Colonic mucosa (tissue), 4 donors: ENCODE data around the gene B3GNT2. TPM values are rescaled to one million over a fixed set of nuclear protein-coding genes. Genes with fewer than 3 reads are reported as not detected.
A peak's percentile ranks its signal among the peaks of the same experiment; 100 is the strongest.

Experiments used
- DNase-seq: peaks from one replicate; pipeline ENCODE4 v3.0.0-alpha.2; 2020
- H3K27ac ChIP-seq: fragments of 200-600 bp; one replicate; pipeline ENCODE4 v1.8.0; 2021
- H3K27me3 ChIP-seq: fragments of 200-600 bp; one replicate; pipeline ENCODE4 v1.8.0; 2021
- H3K36me3 ChIP-seq: fragments of 200-600 bp; one replicate; pipeline ENCODE4 v1.8.0; 2021
- H3K4me1 ChIP-seq: fragments of 200-600 bp; one replicate; pipeline ENCODE4 v1.8.0; 2021; ENCODE audit warnings: mild to moderate bottlenecking
- H3K4me3 ChIP-seq: fragments of 200-600 bp; one replicate; pipeline ENCODE4 v1.8.0; 2021
- H3K9ac ChIP-seq, 2 donors: one replicate each; pipeline ENCODE4 v1.7.0; 2013; ENCODE audit warnings: control low read depth in 2 of 2, low read depth in 2 of 2, low read length in 2 of 2
- H3K9me3 ChIP-seq: fragments of 200-600 bp; one replicate; pipeline ENCODE4 v1.8.0; 2021
- CTCF ChIP-seq: fragments of 200-600 bp; IDR thresholded peaks from one replicate; pipeline ENCODE4 v1.8.0; 2022; ENCODE audit warnings: antibody characterized with exemption, mild to moderate bottlenecking
- intact Hi-C: fragments of 100-400 bp; cut with DNase I; formaldehyde crosslinking; loops from one replicate; pipeline ENCODE4 v1.14.1; 2022
- total RNA-seq, 2 donors: library from RNA; stranded (reverse); fragmentation: NEBNext Ultra II Directional in 1 of 2; extraction: Animal tissue kit (Norgen Biotek cat#: 25700) in 1 of 2; gene quantifications; one replicate each; pipeline ENCODE4 v1.2.1, GENCODE V29; 2021
- donor health status: healthy.
- donor health status: DM: no; HTN: no; CAD: no.
- donor health status: DM: no; HTN: no; CAD: no.

Gene B3GNT2
- total RNA-seq, 2 donors from 2014 or later, result 20.1 to 55.7 TPM

DNA sequence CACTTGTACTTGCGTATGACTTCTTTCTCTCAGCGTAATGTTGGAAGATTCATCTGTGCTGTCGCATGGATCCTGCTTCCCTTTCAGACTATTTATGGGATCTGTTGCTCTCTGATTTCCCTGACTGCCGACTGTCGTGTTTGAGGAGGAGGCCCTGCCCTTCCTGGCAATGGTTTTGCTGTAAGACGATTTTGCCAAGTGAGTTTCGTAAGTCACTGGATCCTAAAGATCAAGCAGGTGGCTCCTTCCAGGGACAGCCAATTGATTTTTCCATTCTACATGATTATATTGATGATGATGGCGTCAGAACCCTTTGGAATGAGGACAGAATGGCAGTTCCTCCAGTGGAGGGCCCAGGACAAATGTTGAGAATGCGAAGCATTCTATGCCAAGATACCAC lies 8.7 kb upstream of the B3GNT2 start:
- Histone ChIP-seq H3K4me3 (no peak overlapping the region), H3K9ac (no peak overlapping the region), H3K9me3 (no peaks in the 10 kb centered on the region), H3K27ac (no peak overlapping the region), H3K36me3 (no peaks in the 10 kb centered on the region), H3K4me1 (no peaks in the 10 kb centered on the region), H3K27me3 (no peaks in the 10 kb centered on the region)
- intact Hi-C loops, result no loop called here
- no peak for TF ChIP-seq CTCF
- DNase-seq, result no peak

- no peak overlapping the region for H3K9ac ChIP-seq
- DNase-seq, result no peak
These were observed 7.5 kb upstream of the B3GNT2 start for GRCh38 chr2:62188416-62188815.

DNA sequence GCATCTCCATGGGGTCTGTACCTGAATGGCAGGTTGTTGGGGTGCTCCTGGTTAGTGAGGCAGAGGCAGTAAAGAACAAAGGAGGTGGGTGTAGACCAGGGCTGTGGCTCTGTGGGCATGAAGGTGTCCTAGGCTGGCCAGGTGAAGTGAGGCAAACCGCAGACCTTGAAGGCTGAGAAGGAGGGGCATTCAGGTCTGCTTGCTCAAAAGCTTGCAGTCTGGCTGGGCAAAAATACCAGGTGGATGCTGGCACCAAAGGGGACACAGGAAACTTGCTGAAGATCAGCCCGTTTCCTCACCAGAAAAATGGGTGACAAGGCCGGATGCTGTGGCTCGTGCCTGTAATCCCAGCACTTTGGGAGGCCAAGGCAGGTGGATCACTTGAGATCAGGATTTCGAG lies 6.7 kb upstream of the B3GNT2 start:
- Histone ChIP-seq H3K4me1 (no peaks in the 10 kb centered on the region), H3K9ac (no peak overlapping the region), H3K27ac (no peak overlapping the region), H3K36me3 (no peaks in the 10 kb centered on the region), H3K4me3 (no peak overlapping the region), H3K27me3 (no peaks in the 10 kb centered on the region), H3K9me3 (no peaks in the 10 kb centered on the region)
- intact Hi-C loops, result no loop called here
- no peak for TF ChIP-seq CTCF
- DNase-seq, result no peak

More at GRCh38 chr2:62188416-62188815, 7.5 kb upstream of the B3GNT2 start:
- no peaks in the 10 kb centered on the region for H3K4me1 ChIP-seq
- no peak overlapping the region for H3K4me3 ChIP-seq
- H3K36me3 ChIP-seq, result no peaks in the 10 kb centered on the region
- no peak overlapping the region for H3K27ac ChIP-seq
- no peaks in the 10 kb centered on the region for H3K27me3 ChIP-seq
- TF ChIP-seq CTCF, result no peak
- intact Hi-C loops, result no loop called here
- H3K9me3 ChIP-seq, result no peaks in the 10 kb centered on the region

- Histone ChIP-seq H3K27ac (no peak overlapping the region), H3K4me1 (peaks cover 3% of the 10 kb centered on the region), H3K27me3 (no peaks in the 10 kb centered on the region), H3K4me3 (no peak overlapping the region), H3K9me3 (no peaks in the 10 kb centered on the region), H3K36me3 (no peaks in the 10 kb centered on the region), H3K9ac (no peak overlapping the region)
- intact Hi-C loops, result loop anchor here (10.0 kb wide), 2 partner anchors 198 to 222 kb away; no protein-coding TSS in a partner anchor
- no peak for TF ChIP-seq CTCF
- DNase-seq, result no peak
These were observed 3.1 kb upstream of the B3GNT2 start for GRCh38 chr2:62192811-62193210.

GRCh38 chr2:62194558-62195420 lies 1.1 kb upstream of the B3GNT2 start:
- DNase-seq, result peak; percentile 50
- Histone ChIP-seq H3K27ac (no peak overlapping the region), H3K27me3 (no peaks in the 10 kb centered on the region), H3K9ac (peak overlapping the region; percentile 87 to 95), H3K4me1 (peaks cover 3% of the 10 kb centered on the region), H3K4me3 (peak overlapping the region; percentile 83), H3K36me3 (no peaks in the 10 kb centered on the region), H3K9me3 (no peaks in the 10 kb centered on the region)
- intact Hi-C loops, result loop anchor here (5.0 to 10.0 kb wide), 3 partner anchors 103 to 220 kb away; no protein-coding TSS in a partner anchor
- TF ChIP-seq CTCF, result no peak
